ENCODE measurements around the gene ZNF215. TPM values are rescaled to one million over a fixed set of nuclear protein-coding genes. Genes with fewer than 3 reads are reported as not detected.

Gene ZNF215
- total and polyA plus RNA-seq, 10 donors: 0.26 to 8.4 (median 3.6) TPM

GRCh38 chr11:6911948-6912347 lies 14.3 kb upstream of the ZNF215 start:
- H3K4me3 ChIP-seq: no peak overlapping the region
- intact Hi-C loops (cut with DNase I; ENCODE audit: low total_unique reads): no loop called here
- no peaks in the 10 kb centered on the region for H3K4me1 ChIP-seq
- WGBS, 5 donors: 78 to 87% (median 84%) methylated on average over 3 of the region's 3 CpGs
- DNase-seq: no peak
- TF ChIP-seq CTCF (IDR thresholded peaks at IDR 0.05 in 8 of 11, conservative IDR thresholded peaks at IDR 0.05 in 3 of 11) (no peak), POLR2AphosphoS5 (IDR thresholded peaks at IDR 0.05) (no peak), POLR2A (IDR thresholded peaks at IDR 0.05) (no peak)
- H3K36me3 ChIP-seq: no peaks in the 10 kb centered on the region
- H3K9me3 ChIP-seq: no peaks in the 10 kb centered on the region
- H3K27ac ChIP-seq: no peak overlapping the region
- H3K27me3 ChIP-seq (replicated peaks in 1 of 7): no peaks in the 10 kb centered on the region

GRCh38 chr11:6919698-6920097 lies 6.5 kb upstream of the ZNF215 start:
- peaks cover 0 to 6% (median 4%) of the 10 kb centered on the region in 8 donors for H3K9me3 ChIP-seq
- 24 to 66% (median 54%) methylated on average over 2 of the region's 2 CpGs for WGBS, 5 donors
- TF ChIP-seq CTCF (IDR thresholded peaks at IDR 0.05 in 8 of 11, conservative IDR thresholded peaks at IDR 0.05 in 3 of 11): no peak
- no peak for TF ChIP-seq POLR2A (IDR thresholded peaks at IDR 0.05)
- TF ChIP-seq POLR2AphosphoS5 (IDR thresholded peaks at IDR 0.05): no peak
- peaks cover 0 to 7% (median 0%) of the 10 kb centered on the region in 7 donors for H3K27me3 ChIP-seq (replicated peaks in 1 of 7)
- no peak overlapping the region for H3K27ac ChIP-seq
- H3K4me3 ChIP-seq: no peak overlapping the region
- DNase-seq: no peak
- intact Hi-C loops (cut with DNase I; ENCODE audit: low total_unique reads): no loop called here
- H3K4me1 ChIP-seq: no peaks in the 10 kb centered on the region
- no peaks in the 10 kb centered on the region for H3K36me3 ChIP-seq

GRCh38 chr11:6920702-6921101 lies 5.5 kb upstream of the ZNF215 start, which contains the start of gene OR2D3:
Gene OR2D3 (plus strand): TSS chr11:6921002. CDS start chr11:6921002, 0 bp downstream.
- Histone ChIP-seq H3K9me3 (peaks cover 0 to 6% (median 4%) of the 10 kb centered on the region in 8 donors), H3K4me3 (no peak within 1 kb of the TSS), H3K27me3 (replicated peaks in 1 of 7) (peaks cover 0 to 9% (median 0%) of the 10 kb centered on the region in 7 donors), H3K4me1 (peaks cover 0 to 1% (median 0%) of the 10 kb centered on the region in 6 donors), H3K36me3 (no peaks in the 10 kb centered on the region), H3K27ac (no peak within 1 kb of the TSS)
- DNase-seq: no peak
- TF ChIP-seq CTCF (IDR thresholded peaks at IDR 0.05 in 8 of 11, conservative IDR thresholded peaks at IDR 0.05 in 3 of 11): no peak
- TF ChIP-seq POLR2AphosphoS5 (IDR thresholded peaks at IDR 0.05): no peak
- no peak for TF ChIP-seq POLR2A (IDR thresholded peaks at IDR 0.05)
- 88 to 100% (median 93%) methylated on average over 1 of the region's 1 CpG for WGBS, 5 donors
- intact Hi-C loops (cut with DNase I; ENCODE audit: low total_unique reads): no loop called here

- TF ChIP-seq POLR2AphosphoS5 (IDR thresholded peaks at IDR 0.05): no peak
- no peak for DNase-seq
- no peaks in the 10 kb centered on the region for H3K36me3 ChIP-seq
- H3K4me3 ChIP-seq: no peak overlapping the region
- intact Hi-C loops (cut with DNase I; ENCODE audit: low total_unique reads): no loop called here
- H3K9me3 ChIP-seq: peaks cover 0 to under 1% (median 0%) of the 10 kb centered on the region in 8 donors
- peaks cover 0 to 45% (median 0%) of the 10 kb centered on the region in 7 donors for H3K27me3 ChIP-seq (replicated peaks in 1 of 7)
- peaks cover 4 to 23% (median 17%) of the 10 kb centered on the region in 6 donors for H3K4me1 ChIP-seq
- H3K27ac ChIP-seq: no peak overlapping the region
These were observed 1.1 kb upstream of the ZNF215 start for GRCh38 chr11:6925007-6925577.
